GM12873 (cell line): ENCODE data around the gene SLC7A1.

Experiments used
- CTCF ChIP-seq: IDR thresholded peaks from 2 replicates; pipeline ENCODE4 v1.5.1; 2012; ENCODE audit warnings: low read depth, mild to moderate bottlenecking, moderate library complexity, low read length, control low read depth; ENCODE audit not compliant: insufficient read depth; ENCODE audit errors: missing control alignments

SLC7A1 gene

GRCh38 chr13:29501674-29502073, 93.8 kb downstream of the SLC7A1 start:
- TF ChIP-seq CTCF = no peak

- no peak for TF ChIP-seq CTCF
These were observed 95.1 kb downstream of the SLC7A1 start for GRCh38 chr13:29500386-29500785.

GRCh38 chr13:29499506-29500165, 95.9 kb downstream of the SLC7A1 start:
- TF ChIP-seq CTCF = no peak

GRCh38 chr13:29498426-29499040, 97.0 kb downstream of the SLC7A1 start:
- TF ChIP-seq CTCF = no peak

- TF ChIP-seq CTCF = no peak
These were observed 98.3 kb downstream of the SLC7A1 start for GRCh38 chr13:29497137-29497654.

GRCh38 chr13:29496241-29496712, 99.2 kb downstream of the SLC7A1 start:
- no peak for TF ChIP-seq CTCF

- no peak for TF ChIP-seq CTCF
These were observed 101.0 kb downstream of the SLC7A1 start for GRCh38 chr13:29494520-29494919.
